Kidney epithelial cell (primary cell): Measurements from ENCODE around the gene C11orf68. TPM values are rescaled to one million over a fixed set of nuclear protein-coding genes. Genes with fewer than 3 reads are reported as not detected.

ENCODE experiments used
- DNase-seq: peaks from one replicate; pipeline ENCODE4 v3.0.0-alpha.2; 2010; ENCODE audit warnings: low read depth
- H3K27me3 ChIP-seq: 2 replicates; pipeline ENCODE4 v1.6.0; 2011; ENCODE audit warnings: low read length; ENCODE audit not compliant: control insufficient read depth, insufficient read depth
- H3K36me3 ChIP-seq: 2 replicates; pipeline ENCODE4 v1.5.1; 2011; ENCODE audit warnings: low read length; ENCODE audit not compliant: control insufficient read depth, insufficient read depth
- H3K4me3 ChIP-seq: 2 replicates; pipeline ENCODE4 v1.5.1; 2011; ENCODE audit warnings: low read depth, mild to moderate bottlenecking, control low read depth, low read length
- CTCF ChIP-seq: IDR thresholded peaks from 2 replicates; pipeline ENCODE4 v1.5.1; 2011; ENCODE audit warnings: mild to moderate bottlenecking, moderate library complexity, low read length, control low read depth, inconsistent platforms; ENCODE audit not compliant: insufficient read depth, poor library complexity, severe bottlenecking
- total RNA-seq: library from RNA; depleted of rRNA; stranded (reverse); fragments of >200 nt; gene quantifications from 2 replicates; pipeline ENCODE4 v1.2.3, GENCODE V29; 2015

The C11orf68 gene
- total RNA-seq, 1 donor from 2014 or later = 19.7 TPM

- H3K4me3 ChIP-seq = peak within 1 kb of the TSS; percentile 94
- H3K27me3 ChIP-seq = no peaks in the 10 kb centered on the region
- TF ChIP-seq CTCF = no peak
- DNase-seq = peak; percentile 92
- peaks cover 2% of the 10 kb centered on the region for H3K36me3 ChIP-seq
Observed at GRCh38 chr11:65961267-65962140, 42.6 kb upstream of the C11orf68 start, which contains the start of gene SART1. Gene SART1, plus strand, starts transcription at chr11:65961734. Its CDS starts 47 bp downstream, at chr11:65961781.

- TF ChIP-seq CTCF = no peak
- H3K27me3 ChIP-seq = no peaks in the 10 kb centered on the region
- H3K36me3 ChIP-seq = peaks cover 2% of the 10 kb centered on the region
- peak overlapping the region; percentile 94 for H3K4me3 ChIP-seq
- DNase-seq = no peak
Observed at GRCh38 chr11:65960824-65961266, 42.0 kb upstream of the C11orf68 start.

- H3K27me3 ChIP-seq = no peaks in the 10 kb centered on the region
- H3K4me3 ChIP-seq = no peak overlapping the region
- peaks cover 2% of the 10 kb centered on the region for H3K36me3 ChIP-seq
- DNase-seq = no peak
- no peak for TF ChIP-seq CTCF
Observed at GRCh38 chr11:65958774-65959420, 40.0 kb upstream of the C11orf68 start.

GRCh38 chr11:65958291-65958690 is 39.4 kb upstream of the C11orf68 start:
- Histone ChIP-seq H3K27me3 (no peaks in the 10 kb centered on the region), H3K4me3 (no peak overlapping the region), H3K36me3 (no peaks in the 10 kb centered on the region)
- no peak for TF ChIP-seq CTCF
- no peak for DNase-seq

GRCh38 chr11:65954771-65955170 is 35.9 kb upstream of the C11orf68 start:
- TF ChIP-seq CTCF = no peak
- Histone ChIP-seq H3K36me3 (no peaks in the 10 kb centered on the region), H3K4me3 (no peak overlapping the region), H3K27me3 (no peaks in the 10 kb centered on the region)
- no peak for DNase-seq
